Body of pancreas (tissue), 4 donors: ENCODE results near the gene RAB11FIP4. TPM values are rescaled to one million over a fixed set of nuclear protein-coding genes. Genes with fewer than 3 reads are reported as not detected.
A peak's percentile ranks its signal among the peaks of the same experiment; 100 is the strongest.

Experiments used
- ATAC-seq: fragments of 150-250 bp; one replicate; pipeline ENCODE4 v1.9.1; 2016
- DNase-seq, 4 donors: peaks; one replicate each; pipeline ENCODE4 v3.0.0-alpha.2; 2019
- H3K27ac ChIP-seq, 4 donors: fragments of 200-600 bp; sonication (generic); 1 replicate in 3 of 4; 2 replicates in 1 of 4; pipeline versions ENCODE4 v1.5.1 to v1.6.1; 2016 to 2019; ENCODE audit warnings: mild to moderate bottlenecking in 1 of 4, mixed read lengths in 1 of 4, moderate library complexity in 1 of 4
- H3K27me3 ChIP-seq, 2 donors: fragments of 200-600 bp; sonication (generic); one replicate each; pipeline ENCODE4 v1.6.0; 2016; ENCODE audit warnings: mild to moderate bottlenecking in 1 of 2
- H3K36me3 ChIP-seq, 2 donors: fragments of 200-600 bp; sonication (generic); replicated peaks in 1 of 2; 2 replicates each; pipeline ENCODE4 v1.5.1; 2016; ENCODE audit warnings: low read depth in 2 of 2; ENCODE audit not compliant: insufficient read depth in 1 of 2
- H3K4me1 ChIP-seq: fragments of 200-600 bp; sonication (generic); one replicate; pipeline ENCODE4 v1.6.0; 2016
- H3K4me3 ChIP-seq, 2 donors: fragments of 200-600 bp; sonication (generic); 1 replicate in 1 of 2; 2 replicates in 1 of 2; pipeline ENCODE4 v1.5.1; 2016 to 2019
- H3K9me3 ChIP-seq, 3 donors: fragments of 200-600 bp; sonication (generic); 1 replicate in 2 of 3; 2 replicates in 1 of 3; pipeline ENCODE4 v1.5.1; 2016
- CTCF ChIP-seq, 7 experiments: fragments of 450-650 bp in 4 of 7; fragments of 200-600 bp in 3 of 7; sonication (generic) in 3 of 7; IDR thresholded peaks; one replicate each; pipeline ENCODE4 v1.5.1; 2016 to 2019; ENCODE audit warnings: antibody characterized with exemption in 7 of 7
- POLR2A ChIP-seq, 3 donors: fragments of 450-650 bp; IDR thresholded peaks; one replicate each; pipeline ENCODE4 v1.6.1; 2016; ENCODE audit warnings: antibody characterized with exemption in 3 of 3, mild to moderate bottlenecking in 2 of 3
- WGBS, 2 donors: methylation state at CpG; one replicate each; pipeline ENCODE4 v1.1.5; 2017; 5-methylcytosine and 5-hydroxymethylcytosine counted together
- intact Hi-C: fragments of 100-400 bp; cut with DNase I; formaldehyde crosslinking; loops from one replicate; pipeline ENCODE4 v1.15.1; 2023
- total RNA-seq, 2 donors: library from RNA; depleted of rRNA; stranded (reverse); fragments of >200 nt; gene quantifications; one replicate each; pipeline ENCODE4 v1.1.0, GENCODE V29; 2016

The RAB11FIP4 gene
- total RNA-seq, 2 donors from 2014 or later: 37.2 to 38.7 TPM

DNA sequence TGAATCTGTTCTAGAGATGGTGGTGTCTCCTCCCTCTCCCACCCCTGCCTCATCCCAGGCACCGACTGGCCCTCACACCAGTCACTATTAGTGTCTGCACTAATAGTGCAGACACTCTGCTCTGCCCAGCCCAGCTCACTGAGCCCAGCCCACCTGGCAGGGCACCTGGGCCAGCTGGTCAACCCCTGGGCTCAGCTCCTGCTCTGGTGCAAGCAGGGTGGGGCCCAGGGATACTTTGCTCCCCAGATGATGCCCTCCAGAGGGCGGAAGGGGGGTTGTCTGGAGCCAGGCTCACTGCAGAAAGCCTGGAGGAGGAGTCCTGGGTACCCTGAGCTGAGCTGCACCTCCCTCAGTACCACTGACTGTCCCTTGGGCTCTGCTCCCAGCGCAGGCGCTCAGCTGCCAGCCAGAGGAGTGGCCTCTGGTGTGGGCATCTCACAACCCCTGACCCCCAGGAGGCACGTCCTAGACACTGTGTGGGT, 14.5 kb downstream of the RAB11FIP4 start:
- H3K4me3 ChIP-seq: no peak overlapping the region
- DNase-seq (peak in 1 of 4 donors; percentile 7), ATAC-seq (no peak)
- no peaks in the 10 kb centered on the region for H3K4me1 ChIP-seq
- intact Hi-C loops: no loop called here
- WGBS, 2 donors: 50 to 74% methylated on average over 2 to 5 of the region's 5 CpGs
- H3K27ac ChIP-seq: no peak overlapping the region
- no peaks in the 10 kb centered on the region for H3K9me3 ChIP-seq
- H3K27me3 ChIP-seq: no peaks in the 10 kb centered on the region
- TF ChIP-seq CTCF (IDR thresholded peaks at IDR 0.05) (no peak), POLR2A (IDR thresholded peaks at IDR 0.05) (no peak)
- H3K36me3 ChIP-seq: no peaks in the 10 kb centered on the region

- DNase-seq (no peak), ATAC-seq (no peak)
- H3K27me3 ChIP-seq: no peaks in the 10 kb centered on the region
- no peak overlapping the region for H3K4me3 ChIP-seq
- intact Hi-C loops: no loop called here
- no peak overlapping the region for H3K27ac ChIP-seq
- no peaks in the 10 kb centered on the region for H3K36me3 ChIP-seq
- H3K4me1 ChIP-seq: no peaks in the 10 kb centered on the region
- TF ChIP-seq CTCF (IDR thresholded peaks at IDR 0.05) (no peak), POLR2A (IDR thresholded peaks at IDR 0.05) (no peak)
- no peaks in the 10 kb centered on the region for H3K9me3 ChIP-seq
- WGBS, 2 donors: 68 to 79% methylated on average over 4 of the region's 4 CpGs
Measured at GRCh38 chr17:31408586-31408985, 17.1 kb downstream of the RAB11FIP4 start.

GRCh38 chr17:31411707-31412285, 20.3 kb downstream of the RAB11FIP4 start:
- 70 to 77% methylated on average over 4 to 13 of the region's 13 CpGs for WGBS, 2 donors
- H3K36me3 ChIP-seq: no peaks in the 10 kb centered on the region
- ATAC-seq (no peak), DNase-seq (no peak)
- intact Hi-C loops: no loop called here
- no peak overlapping the region for H3K4me3 ChIP-seq
- H3K9me3 ChIP-seq: no peaks in the 10 kb centered on the region
- H3K27ac ChIP-seq: no peak overlapping the region
- no peaks in the 10 kb centered on the region for H3K4me1 ChIP-seq
- TF ChIP-seq POLR2A (IDR thresholded peaks at IDR 0.05) (no peak), CTCF (IDR thresholded peaks at IDR 0.05) (no peak)
- H3K27me3 ChIP-seq: no peaks in the 10 kb centered on the region

DNA sequence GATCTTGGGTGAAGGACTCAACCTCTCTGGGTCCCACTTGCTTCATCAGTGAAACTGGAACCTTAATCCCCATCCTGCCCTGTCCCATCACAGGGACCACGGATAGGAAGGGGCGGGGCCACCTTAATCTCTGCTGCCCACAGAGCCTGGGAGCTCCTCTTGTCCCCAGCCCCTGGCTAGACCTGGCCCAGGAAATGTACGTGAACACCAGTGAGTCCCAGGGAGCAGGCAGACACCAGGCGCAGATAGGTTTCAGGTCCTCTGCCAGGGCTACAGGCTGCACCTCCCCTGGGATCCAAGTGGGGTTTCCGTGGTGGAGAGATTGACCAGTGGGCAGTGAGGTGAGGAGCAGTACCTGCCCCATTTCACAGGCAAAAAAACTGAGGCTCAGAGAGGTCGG, 21.0 kb downstream of the RAB11FIP4 start:
- ATAC-seq (no peak), DNase-seq (no peak)
- H3K27ac ChIP-seq: no peak overlapping the region
- H3K27me3 ChIP-seq: no peaks in the 10 kb centered on the region
- intact Hi-C loops: no loop called here
- 67% methylated on average over 6 of the region's 6 CpGs; no CpG with 5 or more reads in 1 of the 2 donors for WGBS, 2 donors
- H3K36me3 ChIP-seq: no peaks in the 10 kb centered on the region
- no peaks in the 10 kb centered on the region for H3K4me1 ChIP-seq
- H3K4me3 ChIP-seq: no peak overlapping the region
- no peaks in the 10 kb centered on the region for H3K9me3 ChIP-seq
- no peak for TF ChIP-seq POLR2A (IDR thresholded peaks at IDR 0.05)
- TF ChIP-seq CTCF (IDR thresholded peaks at IDR 0.05): no peak
